Measurements from ENCODE around the gene P2RY14.
"Not testable (repeated sequence)": the region's sequence is repeated elsewhere in the genome, so short reads cannot be mapped to it uniquely, and the experiment has no call there.

DNA sequence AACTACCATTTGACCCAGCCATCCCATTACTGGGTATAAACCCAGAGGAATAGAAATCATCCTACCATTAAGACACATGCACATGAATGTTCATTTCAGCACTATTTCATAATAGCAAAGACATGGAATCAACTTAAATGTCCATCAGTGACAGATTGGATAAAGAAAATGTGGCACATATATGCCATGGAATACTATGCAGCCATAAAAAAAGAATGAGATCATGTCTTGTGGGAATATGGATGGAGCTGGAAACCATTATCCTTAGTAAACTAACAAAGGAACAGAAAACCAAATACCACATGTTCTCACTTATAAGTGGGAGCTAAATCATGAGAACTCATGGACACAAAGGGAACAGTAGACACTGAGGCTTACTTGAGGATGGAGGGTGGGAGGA, 45.9 kb downstream of the P2RY14 start:
- not testable (repeated sequence) for TF ChIP-seq EP300 (IDR thresholded peaks at IDR 0.05; ENCODE audit: borderline replicate concordance in 1 of 2, control insufficient read depth in 1 of 2, low read depth in 2 of 2, low read length in 2 of 2); POLR2A (IDR thresholded peaks at IDR 0.05; ENCODE audit: low read depth, low read length); ZNF274 (IDR thresholded peaks at IDR 0.05; ENCODE audit: insufficient read depth, insufficient read length); POLR2AphosphoS5 (IDR thresholded peaks at IDR 0.05; ENCODE audit: low read length); BCL3 (IDR thresholded peaks at IDR 0.05; ENCODE audit: borderline replicate concordance, insufficient read depth, low read depth, low read length, poor library complexity, severe bottlenecking); YY1 (IDR thresholded peaks at IDR 0.05; ENCODE audit: low read depth, low read length); CBFB (IDR thresholded peaks at IDR 0.05; ENCODE audit: low read depth)
- TF ChIP-seq, protein P1, sequence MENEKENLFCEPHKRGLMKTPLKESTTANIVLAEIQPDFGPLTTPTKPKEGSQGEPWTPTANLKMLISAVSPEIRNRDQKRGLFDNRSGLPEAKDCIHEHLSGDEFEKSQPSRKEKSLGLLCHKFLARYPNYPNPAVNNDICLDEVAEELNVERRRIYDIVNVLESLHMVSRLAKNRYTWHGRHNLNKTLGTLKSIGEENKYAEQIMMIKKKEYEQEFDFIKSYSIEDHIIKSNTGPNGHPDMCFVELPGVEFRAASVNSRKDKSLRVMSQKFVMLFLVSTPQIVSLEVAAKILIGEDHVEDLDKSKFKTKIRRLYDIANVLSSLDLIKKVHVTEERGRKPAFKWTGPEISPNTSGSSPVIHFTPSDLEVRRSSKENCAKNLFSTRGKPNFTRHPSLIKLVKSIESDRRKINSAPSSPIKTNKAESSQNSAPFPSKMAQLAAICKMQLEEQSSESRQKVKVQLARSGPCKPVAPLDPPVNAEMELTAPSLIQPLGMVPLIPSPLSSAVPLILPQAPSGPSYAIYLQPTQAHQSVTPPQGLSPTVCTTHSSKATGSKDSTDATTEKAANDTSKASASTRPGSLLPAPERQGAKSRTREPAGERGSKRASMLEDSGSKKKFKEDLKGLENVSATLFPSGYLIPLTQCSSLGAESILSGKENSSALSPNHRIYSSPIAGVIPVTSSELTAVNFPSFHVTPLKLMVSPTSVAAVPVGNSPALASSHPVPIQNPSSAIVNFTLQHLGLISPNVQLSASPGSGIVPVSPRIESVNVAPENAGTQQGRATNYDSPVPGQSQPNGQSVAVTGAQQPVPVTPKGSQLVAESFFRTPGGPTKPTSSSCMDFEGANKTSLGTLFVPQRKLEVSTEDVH (IDR thresholded peaks at IDR 0.05; ENCODE audit: low read depth, partially characterized antibody), result not testable (repeated sequence)

Measured in GM12878 (cell line).